Putamen (tissue), 1 donor: Measurements from ENCODE around the gene ACSM5.
"Not testable (repeated sequence)": the region's sequence is repeated elsewhere in the genome, so short reads cannot be mapped to it uniquely, and the experiment has no call there.

Source experiments
- DNase-seq: peaks from one replicate; pipeline ENCODE4 v3.0.0-alpha.2; 2016; ENCODE audit warnings: low spot score

The ACSM5 gene

GRCh38 chr16:20453633-20454032 lies 44.3 kb downstream of the ACSM5 start:
- not testable (repeated sequence) for DNase-seq

DNA sequence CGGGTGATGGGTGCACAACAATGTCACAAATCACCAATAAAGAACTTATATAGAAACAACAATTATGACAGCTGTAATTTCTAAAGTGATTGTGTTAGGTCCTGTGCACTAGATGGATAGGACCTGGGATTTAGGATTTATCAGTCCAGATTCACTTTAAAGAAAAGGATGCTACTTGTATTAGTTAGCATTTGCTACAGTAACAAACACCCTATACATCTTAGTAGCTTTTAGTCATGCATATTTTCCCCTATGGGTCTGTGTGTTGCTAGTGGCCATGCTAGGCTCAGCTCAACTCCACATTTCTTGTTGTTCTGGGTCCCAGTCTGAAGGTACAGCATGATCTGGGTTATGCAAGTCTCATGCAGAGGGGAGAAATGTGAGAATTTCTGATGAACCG lies 49.9 kb downstream of the ACSM5 start:
- DNase-seq: not testable (repeated sequence)

DNA sequence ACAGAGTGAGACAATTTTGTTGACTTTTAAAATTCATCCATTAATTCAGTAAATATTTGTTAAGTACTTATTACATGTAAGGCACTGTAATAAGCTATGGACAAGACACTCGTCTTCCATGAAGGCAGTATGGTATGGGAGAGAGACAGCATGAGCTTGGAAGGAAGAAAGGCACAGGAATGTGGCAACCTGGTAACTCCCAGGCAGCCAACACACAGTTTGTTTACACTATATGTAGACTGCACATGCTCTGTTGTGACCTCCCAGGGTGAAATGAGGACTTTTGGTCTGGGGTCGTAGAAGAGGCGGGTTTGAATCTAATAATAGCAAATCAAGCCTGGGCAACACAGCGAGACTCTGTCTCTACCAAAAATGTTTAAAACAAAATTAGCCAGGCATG lies 51.0 kb downstream of the ACSM5 start:
- DNase-seq: not testable (repeated sequence)

DNA sequence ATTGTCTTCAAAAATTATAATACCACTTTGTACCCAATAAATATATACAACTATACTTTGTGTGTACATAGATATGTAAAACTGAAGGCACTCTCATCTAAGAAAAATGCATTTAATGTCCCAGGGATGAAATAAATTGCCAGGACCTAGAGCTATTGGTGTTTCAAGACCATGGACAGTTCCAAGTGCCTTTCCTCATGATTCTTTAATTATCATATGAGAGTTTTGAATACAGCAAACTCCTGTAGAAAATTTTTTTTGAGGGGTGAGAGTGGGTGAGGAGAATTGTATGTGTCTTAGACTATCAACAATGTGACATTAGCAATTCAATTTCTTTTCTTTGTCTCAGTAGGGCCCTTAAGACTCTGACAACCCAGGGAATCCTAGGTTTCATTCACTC lies 59.6 kb downstream of the ACSM5 start:
- DNase-seq: not testable (repeated sequence)

- not testable (repeated sequence) for DNase-seq
Observed at GRCh38 chr16:20469930-20470329, 60.6 kb downstream of the ACSM5 start.

GRCh38 chr16:20470732-20471131 lies 61.4 kb downstream of the ACSM5 start:
- DNase-seq: not testable (repeated sequence)

- DNase-seq: not testable (repeated sequence)
Observed at GRCh38 chr16:20477188-20477744, 67.9 kb downstream of the ACSM5 start.

- DNase-seq: not testable (repeated sequence)
Observed at GRCh38 chr16:20483989-20484388, 74.7 kb downstream of the ACSM5 start.

DNA sequence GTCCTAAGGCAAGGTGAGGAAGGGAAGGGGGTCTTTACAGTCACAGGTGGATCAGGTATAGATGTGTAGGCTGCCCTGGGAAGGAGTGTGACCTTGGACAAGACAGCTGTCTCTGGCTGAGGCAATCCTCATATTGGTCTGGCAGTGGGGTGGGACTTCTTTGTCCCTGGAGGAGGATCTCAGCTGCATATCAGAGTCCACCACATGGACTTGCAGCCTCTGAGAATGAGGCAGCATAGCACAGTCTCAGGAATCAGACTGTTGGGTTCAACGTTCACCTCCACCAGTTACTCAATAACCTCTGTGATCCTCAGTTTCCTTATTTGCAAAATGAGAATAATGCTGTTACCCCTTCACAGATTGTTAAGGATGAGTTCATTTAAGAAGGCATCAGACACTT lies 75.4 kb downstream of the ACSM5 start:
- DNase-seq: no peak

- no peak for DNase-seq
Observed at GRCh38 chr16:20485408-20485807, 76.1 kb downstream of the ACSM5 start.
